ENCODE results near the gene TWSG1.

TWSG1 gene

GRCh38 chr18:9356976-9357375 lies 22.4 kb downstream of the TWSG1 start:
- Histone ChIP-seq H3K36me3 (ENCODE audit: insufficient read depth, low read length) (no peaks in the 10 kb centered on the region; the same call in 1 of the 2 replicates), H3K79me2 (ENCODE audit: insufficient read depth, low read length) (no peaks in the 10 kb centered on the region), H3K4me2 (ENCODE audit: low read depth, low read length, poor library complexity, severe bottlenecking) (no peak overlapping the region), H3F3A (ENCODE audit: low read depth) (no peaks in the 10 kb centered on the region), H3K4me1 (ENCODE audit: insufficient read depth, low read length, poor library complexity, severe bottlenecking) (no peaks in the 10 kb centered on the region), H2AFZ (ENCODE audit: low read length) (no peak overlapping the region), H3K4me3 (ENCODE audit: low read length, poor library complexity, severe bottlenecking) (no peak overlapping the region), H3K9me2 (replicated peaks; ENCODE audit: low read depth, low read length) (no peaks in the 10 kb centered on the region), H3K9me3 (ENCODE audit: insufficient read depth, low read depth, low read length) (no peaks in the 10 kb centered on the region), H4K20me1 (ENCODE audit: insufficient read depth, low read length, poor library complexity, severe bottlenecking) (no peaks in the 10 kb centered on the region), H3K27me3 (ENCODE audit: insufficient read depth, low read length, poor library complexity, severe bottlenecking) (no peaks in the 10 kb centered on the region), H3K9ac (ENCODE audit: low read depth, low read length, poor library complexity, severe bottlenecking) (no peak overlapping the region)
- TF ChIP-seq EZH2phosphoT487 (IDR thresholded peaks at IDR 0.05; ENCODE audit: borderline replicate concordance), result no peak
- TF ChIP-seq, protein P1, sequence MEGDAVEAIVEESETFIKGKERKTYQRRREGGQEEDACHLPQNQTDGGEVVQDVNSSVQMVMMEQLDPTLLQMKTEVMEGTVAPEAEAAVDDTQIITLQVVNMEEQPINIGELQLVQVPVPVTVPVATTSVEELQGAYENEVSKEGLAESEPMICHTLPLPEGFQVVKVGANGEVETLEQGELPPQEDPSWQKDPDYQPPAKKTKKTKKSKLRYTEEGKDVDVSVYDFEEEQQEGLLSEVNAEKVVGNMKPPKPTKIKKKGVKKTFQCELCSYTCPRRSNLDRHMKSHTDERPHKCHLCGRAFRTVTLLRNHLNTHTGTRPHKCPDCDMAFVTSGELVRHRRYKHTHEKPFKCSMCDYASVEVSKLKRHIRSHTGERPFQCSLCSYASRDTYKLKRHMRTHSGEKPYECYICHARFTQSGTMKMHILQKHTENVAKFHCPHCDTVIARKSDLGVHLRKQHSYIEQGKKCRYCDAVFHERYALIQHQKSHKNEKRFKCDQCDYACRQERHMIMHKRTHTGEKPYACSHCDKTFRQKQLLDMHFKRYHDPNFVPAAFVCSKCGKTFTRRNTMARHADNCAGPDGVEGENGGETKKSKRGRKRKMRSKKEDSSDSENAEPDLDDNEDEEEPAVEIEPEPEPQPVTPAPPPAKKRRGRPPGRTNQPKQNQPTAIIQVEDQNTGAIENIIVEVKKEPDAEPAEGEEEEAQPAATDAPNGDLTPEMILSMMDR (conservative IDR thresholded peaks at IDR 0.05; ENCODE audit: low read length), result no peak

DNA sequence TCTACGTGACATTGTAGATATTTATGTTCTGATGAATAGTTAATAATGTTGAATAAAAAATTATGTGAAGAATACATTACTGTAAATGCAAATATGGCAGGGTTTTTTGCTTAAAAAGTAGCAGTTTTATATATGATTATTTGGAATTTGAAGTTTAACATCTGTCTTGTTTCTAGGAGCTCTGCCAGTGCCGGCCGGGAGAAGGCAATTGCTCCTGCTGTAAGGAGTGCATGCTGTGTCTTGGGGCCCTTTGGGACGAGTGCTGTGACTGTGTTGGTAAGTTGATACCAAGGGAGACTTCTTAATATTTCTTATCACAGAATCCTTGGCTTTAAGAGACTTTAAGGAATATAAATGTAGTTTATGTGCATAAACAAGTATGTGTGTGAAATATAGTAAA lies 25.2 kb downstream of the TWSG1 start:
- H3K36me3 ChIP-seq (ENCODE audit: insufficient read depth, low read length), result peaks cover 3% of the 10 kb centered on the region; the same call in 1 of the 2 replicates
- H4K20me1 ChIP-seq (ENCODE audit: insufficient read depth, low read length, poor library complexity, severe bottlenecking), result no peaks in the 10 kb centered on the region
- H3K9me2 ChIP-seq (replicated peaks; ENCODE audit: low read depth, low read length), result no peaks in the 10 kb centered on the region
- no peak overlapping the region for H3K9ac ChIP-seq (ENCODE audit: low read depth, low read length, poor library complexity, severe bottlenecking)
- no peak overlapping the region for H3K4me3 ChIP-seq (ENCODE audit: low read length, poor library complexity, severe bottlenecking)
- H3F3A ChIP-seq (ENCODE audit: low read depth), result no peaks in the 10 kb centered on the region
- no peak overlapping the region for H2AFZ ChIP-seq (ENCODE audit: low read length)
- H3K27me3 ChIP-seq (ENCODE audit: insufficient read depth, low read length, poor library complexity, severe bottlenecking), result no peaks in the 10 kb centered on the region
- no peaks in the 10 kb centered on the region for H3K9me3 ChIP-seq (ENCODE audit: insufficient read depth, low read depth, low read length)
- H3K4me2 ChIP-seq (ENCODE audit: low read depth, low read length, poor library complexity, severe bottlenecking), result no peak overlapping the region
- H3K4me1 ChIP-seq (ENCODE audit: insufficient read depth, low read length, poor library complexity, severe bottlenecking), result no peaks in the 10 kb centered on the region
- no peaks in the 10 kb centered on the region for H3K79me2 ChIP-seq (ENCODE audit: insufficient read depth, low read length)
- TF ChIP-seq, protein P1 (conservative IDR thresholded peaks at IDR 0.05; ENCODE audit: low read length), result no peak
- no peak for TF ChIP-seq EZH2phosphoT487 (IDR thresholded peaks at IDR 0.05; ENCODE audit: borderline replicate concordance)

- H3K9me3 ChIP-seq (ENCODE audit: insufficient read depth, low read depth, low read length), result no peaks in the 10 kb centered on the region
- no peaks in the 10 kb centered on the region for H3K4me1 ChIP-seq (ENCODE audit: insufficient read depth, low read length, poor library complexity, severe bottlenecking)
- H3K4me3 ChIP-seq (ENCODE audit: low read length, poor library complexity, severe bottlenecking), result no peak overlapping the region
- H3K4me2 ChIP-seq (ENCODE audit: low read depth, low read length, poor library complexity, severe bottlenecking), result no peak overlapping the region
- H3K9ac ChIP-seq (ENCODE audit: low read depth, low read length, poor library complexity, severe bottlenecking), result no peak overlapping the region
- no peak for TF ChIP-seq EZH2phosphoT487 (IDR thresholded peaks at IDR 0.05; ENCODE audit: borderline replicate concordance)
- TF ChIP-seq, protein P1 (conservative IDR thresholded peaks at IDR 0.05; ENCODE audit: low read length), result no peak
- H3K9me2 ChIP-seq (replicated peaks; ENCODE audit: low read depth, low read length), result no peaks in the 10 kb centered on the region
- no peaks in the 10 kb centered on the region for H4K20me1 ChIP-seq (ENCODE audit: insufficient read depth, low read length, poor library complexity, severe bottlenecking)
- H3K36me3 ChIP-seq (ENCODE audit: insufficient read depth, low read length), result peaks cover 3% of the 10 kb centered on the region; the same call in 1 of the 2 replicates
- H2AFZ ChIP-seq (ENCODE audit: low read length), result no peak overlapping the region
- H3K79me2 ChIP-seq (ENCODE audit: insufficient read depth, low read length), result no peaks in the 10 kb centered on the region
- H3K27me3 ChIP-seq (ENCODE audit: insufficient read depth, low read length, poor library complexity, severe bottlenecking), result no peaks in the 10 kb centered on the region
- H3F3A ChIP-seq (ENCODE audit: low read depth), result no peaks in the 10 kb centered on the region
Observed at GRCh38 chr18:9361191-9361590, 26.6 kb downstream of the TWSG1 start.
